Natural killer cell treated with Interleukin-12 subunit alpha and Interleukin-12 subunit beta and Interleukin-15 and Interleukin-18, amount 100 ng/mL, for 72 hours (primary cell): ENCODE results near the gene TUBGCP6. TPM values are rescaled to one million over a fixed set of nuclear protein-coding genes. Genes with fewer than 3 reads are reported as not detected.
A peak's percentile ranks its signal among the peaks of the same experiment; 100 is the strongest.
"Not testable (repeated sequence)": the region's sequence is repeated elsewhere in the genome, so short reads cannot be mapped to it uniquely, and the experiment has no call there.

Source experiments
- ATAC-seq, 2 donors: fragments of 150-1000 bp; cut with Tn5 transposase in 1 of 2; sonication (Bioruptor Pico), chemical (Tn5 transposase) in 1 of 2; 2 replicates each; pipeline ENCODE4 v1.10.0; 2021
- DNase-seq: peaks from one replicate; pipeline ENCODE4 v3.0.0; 2022; ENCODE audit warnings: low spot score
- H3K27ac Mint-ChIP-seq, 2 donors: 1 replicate in 1 of 2; 2 replicates in 1 of 2; pipeline ENCODE4 v1.8.0; 2022; ENCODE audit warnings: mixed read lengths in 2 of 2, mild to moderate bottlenecking in 1 of 2, moderate library complexity in 1 of 2
- H3K27me3 Mint-ChIP-seq, 2 donors: 1 replicate in 1 of 2; 2 replicates in 1 of 2; pipeline ENCODE4 v1.8.0; 2022; ENCODE audit warnings: mixed read lengths in 2 of 2
- H3K36me3 Mint-ChIP-seq: one replicate; pipeline ENCODE4 v1.8.0; 2022; ENCODE audit warnings: mixed read lengths
- H3K4me1 Mint-ChIP-seq, 2 donors: 1 replicate in 1 of 2; 2 replicates in 1 of 2; pipeline ENCODE4 v1.8.0; 2022; ENCODE audit warnings: low read depth in 2 of 2, mixed read lengths in 2 of 2, mild to moderate bottlenecking in 1 of 2
- H3K4me3 Mint-ChIP-seq: one replicate; pipeline ENCODE4 v1.8.0; 2022; ENCODE audit warnings: mixed read lengths
- H3K9me3 Mint-ChIP-seq: 2 replicates; pipeline ENCODE4 v1.8.0; 2022; ENCODE audit warnings: mixed read lengths
- total RNA-seq, 2 donors: library from RNA; stranded (reverse); gene quantifications; one replicate each; pipeline ENCODE4 v1.2.3, GENCODE V29; 2022

TUBGCP6 gene
- total RNA-seq, 2 donors from 2014 or later, result 47.6 to 80.1 TPM

DNA sequence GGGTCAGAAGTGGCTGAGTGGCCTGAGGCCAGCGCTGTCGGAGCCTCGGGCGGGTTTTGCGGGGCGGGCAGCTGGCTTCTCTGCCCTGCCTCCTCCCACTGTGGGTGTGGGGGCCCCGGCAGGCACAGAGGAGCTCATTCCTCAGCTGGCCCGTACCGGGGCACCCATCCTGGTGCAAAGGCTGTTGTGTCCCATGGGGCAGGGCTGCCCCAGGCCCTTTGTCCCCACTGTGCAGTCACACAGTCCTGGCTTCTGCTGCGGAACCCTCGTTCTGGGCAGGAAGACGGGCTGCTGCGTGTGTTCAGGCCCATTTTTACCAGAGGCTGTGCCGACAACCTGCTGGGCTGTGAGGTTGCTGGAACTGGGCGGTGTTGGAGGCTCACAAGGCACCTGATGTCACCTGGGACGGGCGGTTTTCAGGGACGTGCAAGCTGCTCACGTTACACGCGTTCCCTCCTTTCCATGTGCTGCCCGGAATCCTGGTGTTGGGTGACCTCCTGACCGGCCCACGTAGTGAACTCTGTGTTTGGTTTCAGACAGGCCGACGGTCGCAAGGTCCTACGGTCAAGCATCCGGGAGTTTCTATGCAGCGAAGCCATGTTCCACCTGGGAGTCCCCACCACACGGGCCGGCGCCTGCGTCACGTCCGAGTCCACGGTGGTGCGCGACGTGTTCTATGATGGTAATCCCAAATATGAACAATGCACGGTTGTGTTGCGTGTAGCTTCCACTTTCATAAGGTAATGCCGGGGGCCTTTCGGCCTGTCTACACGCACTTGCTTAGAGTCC is 38.8 kb downstream of the TUBGCP6 start:
- DNase-seq (no peak), ATAC-seq (no peak)
- no peak overlapping the region for H3K27ac Mint-ChIP-seq
- peaks cover 18% of the 10 kb centered on the region in 2 donors for H3K4me1 Mint-ChIP-seq
- H3K9me3 Mint-ChIP-seq, result no peaks in the 10 kb centered on the region
- H3K36me3 Mint-ChIP-seq, result peaks cover 10% of the 10 kb centered on the region
- no peaks in the 10 kb centered on the region for H3K27me3 Mint-ChIP-seq
- no peak overlapping the region for H3K4me3 Mint-ChIP-seq

GRCh38 chr22:50204998-50205397 is 39.8 kb downstream of the TUBGCP6 start:
- H3K27me3 Mint-ChIP-seq, H3K36me3 Mint-ChIP-seq, ATAC-seq, H3K27ac Mint-ChIP-seq, H3K9me3 Mint-ChIP-seq, DNase-seq, H3K4me3 Mint-ChIP-seq: not testable (repeated sequence)
- H3K4me1 Mint-ChIP-seq, result peaks cover 17% of the 10 kb centered on the region in 2 donors

- Mint-ChIP-seq H3K4me3 (no peak overlapping the region), H3K27ac (no peak overlapping the region), H3K36me3 (peaks cover 10% of the 10 kb centered on the region), H3K9me3 (no peaks in the 10 kb centered on the region), H3K27me3 (no peaks in the 10 kb centered on the region), H3K4me1 (peaks cover 13% of the 10 kb centered on the region in 2 donors)
- ATAC-seq (no peak), DNase-seq (no peak)
These were observed 40.3 kb downstream of the TUBGCP6 start for GRCh38 chr22:50204571-50204970.

DNA sequence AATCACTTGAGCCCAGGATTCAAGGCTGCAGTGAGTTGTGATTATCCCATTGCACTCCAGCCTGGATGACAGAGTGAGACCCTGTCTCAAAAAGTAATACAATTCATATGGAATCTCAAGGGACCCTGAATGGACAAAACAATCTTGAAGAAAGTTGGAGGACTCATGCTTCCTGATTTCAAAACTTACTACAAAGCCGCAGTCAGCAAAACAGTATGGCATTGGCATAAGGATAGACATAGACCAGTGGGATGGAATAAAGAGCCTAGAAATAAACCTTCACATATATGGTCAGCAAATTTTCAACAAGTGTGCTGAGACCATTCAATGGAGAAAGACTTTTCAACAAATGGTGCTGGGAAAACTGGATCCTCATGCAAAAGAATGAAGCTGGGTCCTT is 41.5 kb downstream of the TUBGCP6 start:
- Mint-ChIP-seq H3K36me3 (peaks cover 10% of the 10 kb centered on the region), H3K27me3 (no peaks in the 10 kb centered on the region), H3K27ac (no peak overlapping the region), H3K4me1 (peaks cover 13% of the 10 kb centered on the region in 2 donors), H3K4me3 (no peak overlapping the region), H3K9me3 (no peaks in the 10 kb centered on the region)
- ATAC-seq (no peak), DNase-seq (no peak)

DNA sequence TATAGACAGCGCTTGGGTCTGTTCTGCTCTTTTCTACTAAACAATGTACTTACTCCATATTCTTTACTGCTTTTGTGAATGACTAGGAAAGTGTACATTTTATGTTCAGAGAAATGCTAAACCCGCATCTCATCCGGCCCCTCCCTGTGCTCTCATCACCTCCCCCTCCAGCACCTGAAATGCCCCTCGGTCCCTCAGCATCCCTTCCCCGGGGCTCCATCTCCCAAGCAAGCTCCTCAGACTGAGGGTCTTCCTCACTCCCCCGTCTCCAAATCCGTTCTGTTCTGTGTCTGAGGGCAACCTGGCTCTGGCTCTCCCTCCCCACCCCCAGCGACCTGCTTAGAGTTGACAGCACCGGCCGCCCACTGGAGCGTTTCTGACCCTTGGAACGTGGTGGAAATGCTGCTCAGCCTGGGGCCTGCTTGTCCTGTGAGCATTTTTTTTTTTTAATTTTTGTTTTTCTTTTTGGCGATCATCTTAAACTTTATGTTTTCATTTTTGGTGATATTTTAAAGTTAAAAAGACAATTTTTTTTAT is 42.6 kb downstream of the TUBGCP6 start:
- Mint-ChIP-seq H3K4me3 (peak overlapping the region; percentile 81), H3K27ac (peak overlapping the region; percentile 16 to 56), H3K36me3 (peaks cover 10% of the 10 kb centered on the region)

DNA sequence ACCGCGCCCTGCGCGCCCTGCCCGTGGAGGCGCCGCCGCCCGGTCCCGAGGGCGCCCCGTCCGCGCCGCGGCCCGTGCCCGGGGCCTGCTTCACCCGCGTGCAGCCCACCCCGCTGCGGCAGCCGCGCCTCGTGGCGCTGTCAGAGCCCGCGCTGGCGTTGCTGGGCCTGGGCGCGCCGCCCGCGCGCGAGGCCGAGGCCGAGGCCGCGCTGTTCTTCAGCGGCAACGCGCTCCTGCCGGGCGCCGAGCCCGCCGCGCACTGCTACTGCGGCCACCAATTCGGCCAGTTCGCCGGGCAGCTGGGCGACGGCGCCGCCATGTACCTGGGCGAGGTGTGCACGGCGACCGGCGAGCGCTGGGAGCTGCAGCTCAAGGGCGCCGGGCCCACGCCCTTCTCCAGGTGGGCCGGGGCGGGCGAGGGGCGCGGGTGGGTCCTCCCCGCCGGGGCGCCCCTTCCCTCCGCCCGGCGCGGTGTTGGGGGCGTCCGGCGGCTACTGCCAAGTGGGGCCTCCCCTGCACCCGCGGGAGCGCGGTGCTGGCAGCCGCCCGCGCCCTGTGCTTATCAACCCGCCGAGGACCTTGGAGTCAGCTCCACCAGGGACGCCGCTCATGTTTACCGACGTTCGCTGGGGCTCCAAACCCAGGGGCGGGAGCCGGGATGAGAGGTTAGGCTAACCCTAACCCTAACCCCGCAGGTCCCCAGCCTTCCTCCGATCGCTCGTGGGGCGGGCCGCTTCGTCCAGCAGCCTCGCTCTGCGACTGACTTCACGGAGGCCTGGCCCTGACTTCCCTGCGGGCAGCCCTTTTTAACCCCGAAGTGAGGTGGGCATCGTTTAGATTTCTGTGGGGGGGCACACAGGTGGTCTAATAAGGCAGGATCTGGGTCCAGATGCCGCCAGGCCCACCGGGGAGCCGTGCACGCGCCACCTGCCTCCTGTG is 43.4 kb downstream of the TUBGCP6 start:
- Mint-ChIP-seq H3K36me3 (peaks cover 10% of the 10 kb centered on the region), H3K27me3 (no peaks in the 10 kb centered on the region), H3K9me3 (no peaks in the 10 kb centered on the region), H3K4me1 (peaks cover 13% of the 10 kb centered on the region in 2 donors), H3K4me3 (peak overlapping the region; percentile 81), H3K27ac (peak overlapping the region; percentile 16 to 56)
- DNase-seq (no peak), ATAC-seq (peak; percentile 59 to 63)

More for the DNA sequence above, 42.6 kb downstream of the TUBGCP6 start:
- Mint-ChIP-seq H3K4me1 (peaks cover 13% of the 10 kb centered on the region in 2 donors), H3K9me3 (no peaks in the 10 kb centered on the region), H3K27me3 (no peaks in the 10 kb centered on the region)
- no peak for DNase-seq
- no peak for ATAC-seq

DNA sequence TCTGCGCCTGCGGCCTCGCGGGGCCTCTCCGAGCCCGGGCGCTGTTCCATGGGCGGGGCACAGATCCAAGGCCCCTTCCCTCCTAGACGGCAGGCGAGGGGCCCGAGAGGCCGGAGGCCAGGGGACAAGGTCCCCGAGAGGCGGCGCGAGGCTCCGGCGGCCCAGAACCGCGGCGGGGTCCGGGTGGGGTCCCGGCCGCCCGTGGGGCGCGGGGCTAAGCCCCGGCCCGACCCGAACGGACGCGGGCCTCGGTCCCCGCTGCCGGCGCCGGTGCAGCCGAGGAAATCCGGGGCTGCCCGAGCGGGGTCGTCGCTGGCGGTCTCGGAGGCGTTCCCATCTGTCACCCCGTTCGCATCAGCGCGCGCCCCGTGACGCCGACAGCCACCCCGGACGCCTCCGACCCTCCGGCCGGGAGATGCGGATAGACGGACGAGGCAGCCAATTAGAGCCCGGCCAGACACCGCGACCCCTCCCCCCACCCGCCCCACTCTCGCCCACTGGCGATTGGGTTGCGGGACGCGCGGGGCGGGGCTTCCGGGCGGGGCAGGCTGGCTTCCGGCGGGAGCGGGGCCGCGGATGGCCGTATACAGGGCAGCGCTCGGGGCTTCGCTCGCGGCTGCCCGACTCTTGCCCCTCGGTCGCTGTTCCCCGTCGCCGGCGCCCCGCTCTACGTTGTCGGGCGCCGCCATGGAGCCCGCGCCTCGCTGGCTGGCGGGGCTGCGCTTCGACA is 44.2 kb downstream of the TUBGCP6 start, which contains the start of gene SELENOO:
TSS of gene SELENOO (plus strand) at position 551 of the 730 bp plus-strand sequence. CDS start at position 577, 26 bp downstream.
- no peaks in the 10 kb centered on the region for H3K27me3 Mint-ChIP-seq
- H3K9me3 Mint-ChIP-seq, result no peaks in the 10 kb centered on the region
- DNase-seq (peak; percentile 92), ATAC-seq (peak; percentile 93 to 96)
- H3K4me1 Mint-ChIP-seq, result peaks cover 13% of the 10 kb centered on the region in 2 donors
- peak within 1 kb of the TSS; percentile 16 to 56 for H3K27ac Mint-ChIP-seq
- H3K4me3 Mint-ChIP-seq, result peak within 1 kb of the TSS; percentile 81
- peaks cover 10% of the 10 kb centered on the region for H3K36me3 Mint-ChIP-seq

- no peak for DNase-seq
- Mint-ChIP-seq H3K36me3 (peaks cover 10% of the 10 kb centered on the region), H3K27me3 (no peaks in the 10 kb centered on the region), H3K27ac (peak overlapping the region in 1 of 2 donors; percentile 14), H3K4me1 (peaks cover 9% of the 10 kb centered on the region in 2 donors), H3K4me3 (peak overlapping the region; percentile 42), H3K9me3 (no peaks in the 10 kb centered on the region)
- ATAC-seq, result peak; percentile 0
These were observed 44.9 kb downstream of the TUBGCP6 start for GRCh38 chr22:50199829-50200460.

DNA sequence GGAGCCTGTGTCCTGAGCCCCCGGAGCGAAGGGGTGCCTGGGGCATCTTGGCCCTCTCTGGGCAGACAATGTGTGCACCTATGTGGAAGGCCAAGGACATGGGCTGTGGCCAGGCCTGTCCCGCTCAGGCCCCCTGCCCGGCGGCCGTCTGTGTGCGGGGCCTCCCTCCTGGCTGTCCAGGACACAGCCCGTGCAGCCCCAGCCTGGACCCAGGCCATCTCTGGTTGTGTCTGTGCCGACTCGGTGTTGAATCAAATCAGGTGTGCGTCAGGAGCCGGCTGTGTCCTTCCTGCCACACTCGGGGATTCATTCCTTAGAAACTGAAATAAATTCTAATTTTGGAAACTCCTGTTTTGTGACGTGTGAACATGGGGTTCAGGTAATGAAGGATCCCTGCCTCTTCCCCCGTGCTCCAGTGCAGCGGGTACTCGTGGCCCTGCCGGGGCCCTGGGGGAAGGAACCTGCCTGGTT is 45.5 kb downstream of the TUBGCP6 start:
- peak overlapping the region in 1 of 2 donors; percentile 14 for H3K27ac Mint-ChIP-seq
- peak overlapping the region; percentile 42 for H3K4me3 Mint-ChIP-seq
- peaks cover 10% of the 10 kb centered on the region for H3K36me3 Mint-ChIP-seq
- ATAC-seq (no peak), DNase-seq (no peak)
- H3K9me3 Mint-ChIP-seq, result no peaks in the 10 kb centered on the region
- H3K4me1 Mint-ChIP-seq, result peaks cover 5 to 6% of the 10 kb centered on the region in 2 donors
- no peaks in the 10 kb centered on the region for H3K27me3 Mint-ChIP-seq

GRCh38 chr22:50198624-50199017 is 46.2 kb downstream of the TUBGCP6 start:
- peaks cover 5 to 6% of the 10 kb centered on the region in 2 donors for H3K4me1 Mint-ChIP-seq
- no peak overlapping the region for H3K27ac Mint-ChIP-seq
- no peak overlapping the region for H3K4me3 Mint-ChIP-seq
- H3K36me3 Mint-ChIP-seq, result peaks cover 6% of the 10 kb centered on the region
- H3K9me3 Mint-ChIP-seq, result no peaks in the 10 kb centered on the region
- DNase-seq (no peak), ATAC-seq (no peak)
- no peaks in the 10 kb centered on the region for H3K27me3 Mint-ChIP-seq

- DNase-seq (no peak), ATAC-seq (no peak)
- Mint-ChIP-seq H3K27me3 (no peaks in the 10 kb centered on the region), H3K4me1 (peaks cover 5 to 6% of the 10 kb centered on the region in 2 donors), H3K9me3 (no peaks in the 10 kb centered on the region), H3K36me3 (no peaks in the 10 kb centered on the region), H3K27ac (no peak overlapping the region), H3K4me3 (no peak overlapping the region)
These were observed 46.8 kb downstream of the TUBGCP6 start for GRCh38 chr22:50197856-50198623.
